Lung (tissue), 12 donors: Measurements from ENCODE around the gene LRRC1. TPM values are rescaled to one million over a fixed set of nuclear protein-coding genes. Genes with fewer than 3 reads are reported as not detected.

Source experiments
- ATAC-seq: fragments of 200-7000 bp; cut with Tn5 transposase; one replicate; pipeline ENCODE4 v1.9.1; 2020; ENCODE audit warnings: moderate number of reproducible peaks; ENCODE audit not compliant: insufficient read depth, low FRiP score
- DNase-seq, 3 donors: peaks; one replicate each; pipeline ENCODE4 v3.0.0-alpha.2; 2013 to 2017
- H3K27ac ChIP-seq, 2 donors: one replicate each; pipeline ENCODE4 v1.5.1; 2013; ENCODE audit warnings: mild to moderate bottlenecking in 2 of 2, moderate library complexity in 2 of 2, control low read depth in 1 of 2, inconsistent platforms in 1 of 2, low read depth in 1 of 2, low read length in 1 of 2
- H3K27me3 ChIP-seq, 3 donors: one replicate each; pipeline ENCODE4 v1.5.1; 2013; ENCODE audit warnings: low read length in 2 of 3; ENCODE audit not compliant: control insufficient read depth in 3 of 3, insufficient read depth in 3 of 3
- H3K36me3 ChIP-seq, 4 donors: one replicate each; pipeline ENCODE4 v1.5.1; 2013; ENCODE audit warnings: low read length in 4 of 4, mild to moderate bottlenecking in 1 of 4, moderate library complexity in 1 of 4; ENCODE audit not compliant: control insufficient read depth in 4 of 4, insufficient read depth in 4 of 4
- H3K4me1 ChIP-seq, 5 donors: one replicate each; pipeline ENCODE4 v1.5.1; 2013; ENCODE audit warnings: low read length in 5 of 5, mild to moderate bottlenecking in 2 of 5, moderate library complexity in 1 of 5; ENCODE audit not compliant: control insufficient read depth in 5 of 5, insufficient read depth in 5 of 5
- H3K4me3 ChIP-seq: one replicate; pipeline ENCODE4 v1.5.1; 2013; ENCODE audit warnings: mild to moderate bottlenecking, control low read depth, moderate library complexity
- H3K9ac ChIP-seq, 2 donors: one replicate each; pipeline ENCODE4 v1.5.1; 2013; ENCODE audit warnings: low read length in 2 of 2, control low read depth in 1 of 2; ENCODE audit not compliant: insufficient read depth in 1 of 2
- H3K9me3 ChIP-seq, 4 donors: one replicate each; pipeline ENCODE4 v1.5.1; 2013; ENCODE audit warnings: low read length in 3 of 4, mild to moderate bottlenecking in 1 of 4, moderate library complexity in 1 of 4; ENCODE audit not compliant: control insufficient read depth in 4 of 4, insufficient read depth in 3 of 4
- WGBS, 2 donors: extraction: QIAGEN DNeasy Blood & Tissue Kit; methylation state at CpG; one replicate each; pipeline ENCODE4 v1.1.7; 2013; 5-methylcytosine and 5-hydroxymethylcytosine counted together
- polyA plus RNA-seq, 2 donors: library from polyadenylated mRNA; stranded (reverse); fragments of 200-250 nt; gene quantifications; one replicate each; pipeline ENCODE4 v1.2.1, GENCODE V29; 2013
- total RNA-seq, 2 donors: library from RNA; depleted of rRNA in 1 of 2; stranded (reverse); fragments of >200 nt in 1 of 2; gene quantifications; one replicate each; pipeline ENCODE4 v1.2.1, GENCODE V29; 2014 to 2021
- TF ChIP-seq, protein P1 (sequence below): IDR thresholded peaks from 2 replicates; pipeline ENCODE4 v1.5.1; 2012; ENCODE audit warnings: mild to moderate bottlenecking; ENCODE audit errors: control extremely low read depth, extremely low read depth
- donor health status: control.
- donor health status: control.
- donor health status: Bipolar disorder and iron deficiency.
- donor health status: healthy.
- donor health status: DM: yes; HTN: yes; CAD: no.

Gene LRRC1
- total and polyA plus RNA-seq, 4 donors: 4.8 to 19.9 (median 9.9) TPM

DNA sequence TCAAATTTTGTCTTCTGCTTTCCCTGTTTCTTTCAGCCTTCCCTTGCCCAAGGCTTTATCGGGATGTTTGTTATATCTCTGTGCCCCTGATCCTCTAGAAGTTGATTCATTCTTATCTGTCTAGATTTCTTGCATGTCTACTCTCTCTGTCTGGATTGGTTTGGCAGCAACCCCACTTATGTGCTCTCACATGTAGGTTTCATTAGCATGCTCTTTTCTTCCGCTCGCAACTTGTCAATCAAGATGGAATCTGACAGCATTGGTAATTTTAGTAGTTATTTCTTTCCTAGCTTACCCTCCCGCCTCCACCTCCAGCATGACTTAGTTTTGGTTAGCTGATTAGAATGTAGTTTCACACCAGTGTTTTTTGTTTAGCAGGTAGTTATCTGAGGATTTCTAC lies 39.3 kb downstream of the LRRC1 start:
- TF ChIP-seq, protein P1, sequence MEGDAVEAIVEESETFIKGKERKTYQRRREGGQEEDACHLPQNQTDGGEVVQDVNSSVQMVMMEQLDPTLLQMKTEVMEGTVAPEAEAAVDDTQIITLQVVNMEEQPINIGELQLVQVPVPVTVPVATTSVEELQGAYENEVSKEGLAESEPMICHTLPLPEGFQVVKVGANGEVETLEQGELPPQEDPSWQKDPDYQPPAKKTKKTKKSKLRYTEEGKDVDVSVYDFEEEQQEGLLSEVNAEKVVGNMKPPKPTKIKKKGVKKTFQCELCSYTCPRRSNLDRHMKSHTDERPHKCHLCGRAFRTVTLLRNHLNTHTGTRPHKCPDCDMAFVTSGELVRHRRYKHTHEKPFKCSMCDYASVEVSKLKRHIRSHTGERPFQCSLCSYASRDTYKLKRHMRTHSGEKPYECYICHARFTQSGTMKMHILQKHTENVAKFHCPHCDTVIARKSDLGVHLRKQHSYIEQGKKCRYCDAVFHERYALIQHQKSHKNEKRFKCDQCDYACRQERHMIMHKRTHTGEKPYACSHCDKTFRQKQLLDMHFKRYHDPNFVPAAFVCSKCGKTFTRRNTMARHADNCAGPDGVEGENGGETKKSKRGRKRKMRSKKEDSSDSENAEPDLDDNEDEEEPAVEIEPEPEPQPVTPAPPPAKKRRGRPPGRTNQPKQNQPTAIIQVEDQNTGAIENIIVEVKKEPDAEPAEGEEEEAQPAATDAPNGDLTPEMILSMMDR: no peak
- H3K9me3 ChIP-seq: no peaks in the 10 kb centered on the region
- DNase-seq (no peak), ATAC-seq (no peak)
- no peak overlapping the region for H3K9ac ChIP-seq
- 91 to 93% methylated on average over 4 of the region's 4 CpGs for WGBS, 2 donors
- no peaks in the 10 kb centered on the region for H3K27me3 ChIP-seq
- H3K4me1 ChIP-seq: peaks cover 0 to 7% (median 0%) of the 10 kb centered on the region in 5 donors
- no peak overlapping the region for H3K4me3 ChIP-seq
- H3K27ac ChIP-seq: no peak overlapping the region
- no peaks in the 10 kb centered on the region for H3K36me3 ChIP-seq

DNA sequence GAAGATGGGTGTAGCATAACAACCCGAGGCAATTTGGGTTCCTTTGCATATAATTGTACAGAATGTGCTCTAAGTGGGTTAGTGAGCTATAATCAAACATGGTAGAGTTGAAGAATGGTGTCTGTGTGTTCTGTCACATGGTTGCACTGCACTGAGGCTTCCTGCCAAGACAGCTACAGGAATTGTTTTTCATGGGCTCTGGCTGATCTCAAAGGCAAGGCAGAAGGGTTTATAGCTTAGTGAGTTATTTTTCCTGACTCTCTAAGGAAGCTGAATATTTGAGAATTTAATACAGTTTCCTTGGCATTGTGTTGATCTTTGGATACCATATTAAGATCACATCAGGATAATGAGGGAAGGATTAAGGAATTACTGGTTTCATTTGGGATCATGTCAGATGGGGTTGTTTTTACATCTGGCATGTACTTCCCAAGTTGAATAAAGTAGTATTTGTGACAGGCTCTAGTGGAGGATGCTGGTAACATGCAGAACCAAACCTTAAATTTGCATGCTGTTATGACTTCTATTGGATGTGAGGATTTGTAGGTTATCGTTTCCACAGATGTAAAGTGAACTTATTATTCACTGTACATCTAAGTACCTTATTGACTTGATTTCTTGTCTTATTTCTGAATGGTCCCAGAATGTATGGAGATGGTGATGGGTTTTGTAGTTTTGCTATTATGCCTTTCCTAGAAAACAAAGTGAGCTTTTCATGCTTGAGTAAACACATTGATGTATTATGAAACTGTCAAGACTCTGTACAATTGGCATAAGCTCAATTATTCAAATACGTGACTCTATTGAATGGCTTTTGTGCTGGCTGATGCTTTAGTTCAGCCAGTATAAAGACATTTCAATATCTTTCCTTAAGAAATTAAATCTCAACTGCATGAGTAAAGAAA lies 43.3 kb downstream of the LRRC1 start:
- Histone ChIP-seq H3K9me3 (no peaks in the 10 kb centered on the region), H3K36me3 (no peaks in the 10 kb centered on the region), H3K4me3 (no peak overlapping the region), H3K27ac (no peak overlapping the region), H3K27me3 (no peaks in the 10 kb centered on the region), H3K4me1 (peaks cover 0 to 7% (median 0%) of the 10 kb centered on the region in 5 donors), H3K9ac (no peak overlapping the region)
- WGBS, 2 donors: 67 to 80% methylated on average over 3 of the region's 3 CpGs
- DNase-seq: peak in 2 of 3 donors; percentile 25 to 44
- TF ChIP-seq, protein P1: no peak
- ATAC-seq: no peak

- Histone ChIP-seq H3K27ac (no peak overlapping the region), H3K4me3 (no peak overlapping the region), H3K4me1 (peaks cover 0 to 4% (median 0%) of the 10 kb centered on the region in 5 donors), H3K36me3 (no peaks in the 10 kb centered on the region), H3K27me3 (no peaks in the 10 kb centered on the region), H3K9ac (no peak overlapping the region), H3K9me3 (no peaks in the 10 kb centered on the region)
- WGBS, 2 donors: 97 to 100% methylated on average over 1 of the region's 1 CpG
- TF ChIP-seq, protein P1: no peak
- no peak for DNase-seq
- no peak for ATAC-seq
These were observed 45.2 kb downstream of the LRRC1 start for GRCh38 chr6:53840027-53840426.
